Fibroblast of peridontal ligament (primary cell): ENCODE measurements around the gene ACTL6B.

Experiments used
- DNase-seq: peaks from one replicate; pipeline ENCODE4 v3.0.0-alpha.2; 2010; ENCODE audit errors: extremely low read depth

ACTL6B gene

DNA sequence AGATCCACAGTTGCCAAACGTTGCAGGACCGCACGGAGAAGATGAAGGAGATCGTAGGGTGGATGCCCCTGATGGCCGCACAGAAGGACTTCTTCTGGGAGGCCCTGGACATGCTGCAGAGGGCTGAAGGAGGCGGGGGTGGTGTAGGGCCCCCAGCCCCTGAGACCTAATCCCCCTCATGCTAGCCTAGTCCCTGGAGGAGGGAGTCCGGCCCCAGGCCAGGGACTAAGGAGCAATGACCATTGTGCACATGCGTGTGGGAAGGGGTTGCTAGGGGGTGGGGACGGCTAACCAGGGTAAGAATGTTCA, 55.6 kb downstream of the ACTL6B start:
- DNase-seq, result no peak

DNA sequence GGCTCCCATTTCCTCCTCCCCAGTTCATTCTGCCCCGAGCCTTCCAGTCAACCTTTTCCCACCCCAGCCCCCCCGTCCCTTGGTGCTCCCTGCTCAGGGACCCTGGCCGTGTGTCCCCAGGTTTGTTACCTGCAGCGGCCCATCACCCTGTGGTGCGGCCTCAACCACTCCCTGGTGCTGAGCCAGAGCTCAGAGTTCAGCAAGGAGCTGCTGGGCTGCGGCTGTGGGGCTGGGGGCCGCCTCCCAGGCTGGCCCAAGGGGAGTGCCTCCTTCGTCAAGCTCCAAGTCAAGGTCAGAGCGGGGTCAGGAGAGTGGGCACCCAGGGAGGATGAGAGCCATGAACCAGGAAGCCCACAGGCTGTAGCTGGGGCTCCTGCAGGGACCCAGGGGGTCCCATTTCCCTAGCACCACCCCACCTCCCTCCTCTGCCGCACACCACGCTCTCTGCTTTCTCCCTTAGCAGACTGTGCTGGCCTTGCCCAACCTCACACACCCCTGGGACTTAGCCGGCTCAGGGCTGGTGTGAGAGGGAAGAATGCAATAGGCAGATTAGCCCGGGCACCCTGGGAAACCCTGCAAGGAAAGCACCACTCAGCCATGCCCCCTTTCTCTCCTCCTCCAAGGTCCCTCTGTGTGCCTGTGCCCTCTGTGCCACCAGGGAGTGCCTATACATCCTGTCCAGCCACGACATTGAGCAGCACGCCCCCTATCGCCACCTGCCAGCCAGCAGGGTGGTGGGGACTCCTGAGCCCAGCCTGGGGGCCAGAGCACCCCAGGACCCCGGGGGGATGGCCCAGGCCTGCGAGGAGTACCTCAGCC, 56.1 kb downstream of the ACTL6B start:
- DNase-seq, result no peak

DNA sequence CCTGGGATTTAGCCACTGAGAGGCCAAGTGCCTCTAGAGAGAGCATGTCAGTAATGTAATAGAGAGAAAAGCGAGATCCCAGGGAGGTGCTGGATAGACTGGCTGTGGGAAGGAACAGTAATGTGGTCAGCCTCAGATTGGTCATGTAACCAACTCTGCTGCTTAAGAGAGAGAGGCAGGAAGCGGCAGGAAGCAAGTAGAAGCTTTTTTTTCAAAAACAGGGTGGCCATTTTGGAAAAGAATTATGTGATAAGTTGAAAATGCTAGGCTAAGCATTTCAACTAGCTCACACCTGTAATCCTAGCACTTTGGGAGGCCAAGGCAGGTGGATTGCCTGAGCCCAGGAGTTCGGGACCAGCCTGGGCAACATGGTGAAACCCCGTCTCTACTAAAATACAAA, 57.8 kb downstream of the ACTL6B start:
- DNase-seq, result peak; percentile 61

DNA sequence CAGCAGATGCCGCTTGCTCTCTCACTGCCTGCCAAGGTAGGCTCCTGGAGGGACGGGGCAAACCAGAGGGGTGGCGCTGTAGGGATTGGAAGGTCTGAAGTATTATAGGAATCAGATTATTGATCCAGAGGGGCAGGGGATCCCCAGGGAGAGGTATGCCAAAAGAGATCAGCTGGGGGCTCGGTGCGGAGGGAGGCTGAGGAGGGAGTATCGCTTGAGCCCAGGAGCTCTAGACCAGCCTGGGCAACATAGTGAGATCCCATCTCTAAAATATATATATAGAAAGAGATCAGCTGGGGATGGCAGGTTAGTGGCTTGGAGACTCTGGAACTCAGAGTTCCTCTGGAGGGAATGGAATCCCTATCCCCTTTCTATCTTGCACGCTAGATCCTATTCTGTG, 61.1 kb downstream of the ACTL6B start:
- DNase-seq, result no peak
